ENCODE results near the gene ACADVL. TPM values are rescaled to one million over a fixed set of nuclear protein-coding genes. Genes with fewer than 3 reads are reported as not detected.

Gene ACADVL
- polyA plus RNA-seq, 3 donors: 152 to 1,231 (median 154) TPM

GRCh38 chr17:7213895-7214299 is 5.8 kb upstream of the ACADVL start:
- H3K36me3 Mint-ChIP-seq: peaks cover 4 to 14% of the 10 kb centered on the region in 2 donors
- H3K4me2 ChIP-seq (replicated peaks; ENCODE audit: extremely low read depth, low read length, poor library complexity, severe bottlenecking): peak overlapping the region; percentile 78
- H3K4me1 ChIP-seq (ENCODE audit: control insufficient read depth in 1 of 2, insufficient read depth in 2 of 2, low read length in 2 of 2): peaks cover 50 to 53% of the 10 kb centered on the region in 2 donors
- intact Hi-C loops (cut with micrococcal nuclease): loop anchor here in 1 of 2 donors (2.0 to 10.0 kb wide), 2 partner anchors 21 to 191 kb away; partner anchors contain the start of genes DVL2, NLGN2 and TMEM256
- TF ChIP-seq, protein P1, sequence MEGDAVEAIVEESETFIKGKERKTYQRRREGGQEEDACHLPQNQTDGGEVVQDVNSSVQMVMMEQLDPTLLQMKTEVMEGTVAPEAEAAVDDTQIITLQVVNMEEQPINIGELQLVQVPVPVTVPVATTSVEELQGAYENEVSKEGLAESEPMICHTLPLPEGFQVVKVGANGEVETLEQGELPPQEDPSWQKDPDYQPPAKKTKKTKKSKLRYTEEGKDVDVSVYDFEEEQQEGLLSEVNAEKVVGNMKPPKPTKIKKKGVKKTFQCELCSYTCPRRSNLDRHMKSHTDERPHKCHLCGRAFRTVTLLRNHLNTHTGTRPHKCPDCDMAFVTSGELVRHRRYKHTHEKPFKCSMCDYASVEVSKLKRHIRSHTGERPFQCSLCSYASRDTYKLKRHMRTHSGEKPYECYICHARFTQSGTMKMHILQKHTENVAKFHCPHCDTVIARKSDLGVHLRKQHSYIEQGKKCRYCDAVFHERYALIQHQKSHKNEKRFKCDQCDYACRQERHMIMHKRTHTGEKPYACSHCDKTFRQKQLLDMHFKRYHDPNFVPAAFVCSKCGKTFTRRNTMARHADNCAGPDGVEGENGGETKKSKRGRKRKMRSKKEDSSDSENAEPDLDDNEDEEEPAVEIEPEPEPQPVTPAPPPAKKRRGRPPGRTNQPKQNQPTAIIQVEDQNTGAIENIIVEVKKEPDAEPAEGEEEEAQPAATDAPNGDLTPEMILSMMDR (IDR thresholded peaks at IDR 0.05): peak; percentile 36
- peak overlapping the region; percentile 69 to 71 for H3K27ac ChIP-seq (ENCODE audit: low read depth in 1 of 2, low read length in 2 of 2)
- no peaks in the 10 kb centered on the region for H3K27me3 ChIP-seq (ENCODE audit: control insufficient read depth in 2 of 2, insufficient read depth in 2 of 2, low read length in 2 of 2)
- peaks cover 68% of the 10 kb centered on the region for H3K79me2 ChIP-seq (ENCODE audit: insufficient read depth, low read length)
- no peak overlapping the region for H2AFZ ChIP-seq (ENCODE audit: insufficient read depth, low read depth, low read length, poor library complexity, severe bottlenecking)
- peak overlapping the region; percentile 46 to 83 (median 62) for H3K4me3 ChIP-seq (replicated peaks in 1 of 3; ENCODE audit: low read depth in 2 of 3, low read length in 3 of 3)
- H3K9me3 Mint-ChIP-seq: no peaks in the 10 kb centered on the region
- H3K36me3 ChIP-seq (replicated peaks in 1 of 2; ENCODE audit: control insufficient read depth in 1 of 2, insufficient read depth in 2 of 2, low read length in 2 of 2): no peaks in the 10 kb centered on the region
- WGBS (ENCODE audit: insufficient coverage): 1% methylated on average over 10 of the region's 15 CpGs
- H3K4me1 Mint-ChIP-seq: peaks cover 60% of the 10 kb centered on the region
- peaks cover 0 to 11% (median 3%) of the 10 kb centered on the region in 3 donors for H3K27me3 Mint-ChIP-seq (ENCODE audit: low read depth in 3 of 3)
- H3K9ac ChIP-seq (ENCODE audit: insufficient read depth, low read length, poor library complexity, severe bottlenecking): peak overlapping the region; percentile 39
- peaks cover 58% of the 10 kb centered on the region for H4K20me1 ChIP-seq (ENCODE audit: insufficient read depth, low read length)
- H3K27ac Mint-ChIP-seq: peak overlapping the region; percentile 91 to 100 (median 99)
- peak overlapping the region; percentile 89 to 90 for H3K4me3 Mint-ChIP-seq
- DNase-seq: peak; percentile 86 to 94 (median 89)
- no peaks in the 10 kb centered on the region for H3K9me3 ChIP-seq (replicated peaks in 1 of 2; ENCODE audit: control insufficient read depth in 1 of 2, insufficient read depth in 1 of 2, low read length in 2 of 2)

GRCh38 chr17:7214300-7215135 is 5.2 kb upstream of the ACADVL start:
- Mint-ChIP-seq H3K27ac (peak overlapping the region; percentile 91 to 100 (median 99)), H3K36me3 (peaks cover 4 to 12% of the 10 kb centered on the region in 2 donors), H3K4me3 (peak overlapping the region; percentile 89 to 90), H3K4me1 (peaks cover 66% of the 10 kb centered on the region), H3K27me3 (ENCODE audit: low read depth in 3 of 3) (peaks cover 1 to 11% (median 3%) of the 10 kb centered on the region in 3 donors), H3K9me3 (no peaks in the 10 kb centered on the region)
- Histone ChIP-seq H3K4me3 (replicated peaks in 1 of 3; ENCODE audit: low read depth in 2 of 3, low read length in 3 of 3) (peak overlapping the region; percentile 46 to 83 (median 62)), H3K4me2 (replicated peaks; ENCODE audit: extremely low read depth, low read length, poor library complexity, severe bottlenecking) (peak overlapping the region; percentile 78), H3K79me2 (ENCODE audit: insufficient read depth, low read length) (peaks cover 63% of the 10 kb centered on the region), H3K4me1 (ENCODE audit: control insufficient read depth in 1 of 2, insufficient read depth in 2 of 2, low read length in 2 of 2) (peaks cover 56 to 59% of the 10 kb centered on the region in 2 donors), H4K20me1 (ENCODE audit: insufficient read depth, low read length) (peaks cover 52% of the 10 kb centered on the region), H3K27ac (ENCODE audit: low read depth in 1 of 2, low read length in 2 of 2) (peak overlapping the region; percentile 69 to 71), H3K27me3 (ENCODE audit: control insufficient read depth in 2 of 2, insufficient read depth in 2 of 2, low read length in 2 of 2) (no peaks in the 10 kb centered on the region), H3K9ac (ENCODE audit: insufficient read depth, low read length, poor library complexity, severe bottlenecking) (peak overlapping the region; percentile 39), H3K9me3 (replicated peaks in 1 of 2; ENCODE audit: control insufficient read depth in 1 of 2, insufficient read depth in 1 of 2, low read length in 2 of 2) (no peaks in the 10 kb centered on the region), H3K36me3 (replicated peaks in 1 of 2; ENCODE audit: control insufficient read depth in 1 of 2, insufficient read depth in 2 of 2, low read length in 2 of 2) (no peaks in the 10 kb centered on the region), H2AFZ (ENCODE audit: insufficient read depth, low read depth, low read length, poor library complexity, severe bottlenecking) (no peak overlapping the region)
- TF ChIP-seq, protein P1 (IDR thresholded peaks at IDR 0.05): peak; percentile 50
- 0% methylated on average over 31 of the region's 45 CpGs for WGBS (ENCODE audit: insufficient coverage)
- intact Hi-C loops (cut with micrococcal nuclease): loop anchor here in 1 of 2 donors (2.0 to 10.0 kb wide), 3 partner anchors 20 to 190 kb away; partner anchors contain the start of genes CTDNEP1, DVL2, ELP5 and NLGN2
- DNase-seq: peak; percentile 91 to 96 (median 92)

All from CD14-positive monocyte (primary cell).